AG09309 (cell line): ENCODE measurements around the gene CKMT2.
A peak's percentile ranks its signal among the peaks of the same experiment; 100 is the strongest.

Experiments used
- DNase-seq: peaks from one replicate; pipeline ENCODE4 v3.0.0-alpha.2; 2010; ENCODE audit warnings: low read depth
- H3K4me3 ChIP-seq: 2 replicates; pipeline ENCODE4 v1.5.1; 2011; ENCODE audit warnings: mild to moderate bottlenecking, low read depth, low read length, moderate library complexity; ENCODE audit not compliant: control insufficient read depth
- CTCF ChIP-seq: IDR thresholded peaks from 2 replicates; pipeline ENCODE4 v1.5.1; 2011; ENCODE audit warnings: mild to moderate bottlenecking, low read depth, low read length, inconsistent platforms; ENCODE audit not compliant: insufficient read depth, control insufficient read depth; ENCODE audit errors: missing control alignments

Gene CKMT2

GRCh38 chr5:81191726-81192372 is 41.3 kb upstream of the CKMT2 start:
- DNase-seq, result no peak
- TF ChIP-seq CTCF, result no peak
- no peak overlapping the region for H3K4me3 ChIP-seq

GRCh38 chr5:81192373-81192750 is 40.8 kb upstream of the CKMT2 start:
- no peak for DNase-seq
- TF ChIP-seq CTCF, result no peak
- no peak overlapping the region for H3K4me3 ChIP-seq

- no peak overlapping the region for H3K4me3 ChIP-seq
- DNase-seq, result peak; percentile 29
- peak; percentile 98 for TF ChIP-seq CTCF
Observed at GRCh38 chr5:81194633-81195334, 38.3 kb upstream of the CKMT2 start.

GRCh38 chr5:81195335-81195929 is 37.7 kb upstream of the CKMT2 start:
- H3K4me3 ChIP-seq, result no peak overlapping the region
- no peak for TF ChIP-seq CTCF
- DNase-seq, result no peak

- no peak overlapping the region for H3K4me3 ChIP-seq
- no peak for DNase-seq
- no peak for TF ChIP-seq CTCF
Observed at GRCh38 chr5:81202655-81203054, 30.5 kb upstream of the CKMT2 start.

- no peak for TF ChIP-seq CTCF
- DNase-seq, result no peak
- no peak overlapping the region for H3K4me3 ChIP-seq
Observed at GRCh38 chr5:81203729-81204128, 29.4 kb upstream of the CKMT2 start.

- no peak overlapping the region for H3K4me3 ChIP-seq
- DNase-seq, result no peak
- TF ChIP-seq CTCF, result no peak
Observed at GRCh38 chr5:81204205-81204604, 28.9 kb upstream of the CKMT2 start.
